Ovary (tissue), 9 donors: ENCODE data around the gene LVRN. TPM values are rescaled to one million over a fixed set of nuclear protein-coding genes. Genes with fewer than 3 reads are reported as not detected.

Experiments
- DNase-seq, 5 donors: peaks; one replicate each; pipeline ENCODE4 v3.0.0-alpha.2; 2019 to 2020
- H3K27ac ChIP-seq, 2 donors: fragments of 200-600 bp; one replicate each; pipeline versions ENCODE4 v1.5.1 to v1.8.0; 2019 to 2022
- H3K27me3 ChIP-seq: fragments of 200-600 bp; one replicate; pipeline ENCODE4 v1.8.0; 2022
- H3K36me3 ChIP-seq: fragments of 200-600 bp; sonication (generic); one replicate; pipeline ENCODE4 v1.5.1; 2019
- H3K4me1 ChIP-seq: one replicate; pipeline ENCODE4 v1.8.1; 2013; ENCODE audit warnings: mild to moderate bottlenecking, moderate library complexity; ENCODE audit not compliant: insufficient read depth
- H3K4me3 ChIP-seq: fragments of 200-600 bp; sonication (generic); one replicate; pipeline ENCODE4 v1.5.1; 2017
- H3K9me3 ChIP-seq, 2 donors: fragments of 200-600 bp in 1 of 2; sonication (generic) in 1 of 2; one replicate each; pipeline versions ENCODE4 v1.5.1 to v1.8.1; 2013 to 2019; ENCODE audit warnings: mild to moderate bottlenecking in 1 of 2, moderate library complexity in 1 of 2
- CTCF ChIP-seq, 3 donors: fragments of 450-650 bp in 2 of 3; fragments of 200-600 bp in 1 of 3; IDR thresholded peaks; one replicate each; pipeline versions ENCODE4 v1.5.1 to v1.8.0; 2016 to 2022; ENCODE audit warnings: antibody characterized with exemption in 3 of 3, mild to moderate bottlenecking in 1 of 3
- EP300 ChIP-seq: sonication (generic); formaldehyde crosslinking; IDR thresholded peaks from one replicate; pipeline ENCODE4 v1.6.1; 2017; ENCODE audit warnings: antibody characterized with exemption
- POLR2A ChIP-seq: fragments of 450-650 bp; IDR thresholded peaks from one replicate; pipeline ENCODE4 v1.6.1; 2017; ENCODE audit warnings: antibody characterized with exemption, mild to moderate bottlenecking, moderate library complexity
- WGBS, 3 donors: extraction: QIAGEN DNeasy Blood & Tissue Kit in 1 of 3; methylation state at CpG; one replicate each; pipeline versions ENCODE4 v1.1.5 to v1.1.7; 2013 to 2017; 5-methylcytosine and 5-hydroxymethylcytosine counted together
- intact Hi-C, 4 donors: fragments of 100-400 bp; cut with DNase I; formaldehyde crosslinking; loops; one replicate each; pipeline versions ENCODE4 v1.11.0 to v1.15.1; 2022 to 2023
- polyA plus RNA-seq, 2 donors: library from polyadenylated mRNA; stranded (reverse); fragments of 200-250 nt in 1 of 2; fragments of 350-450 nt in 1 of 2; fragmentation: Illumina TruSeq in 1 of 2; extraction: RNeasy Lipid Tissue Mini Kit (QIAGEN cat#74804) in 1 of 2; gene quantifications; one replicate each; pipeline ENCODE4 v1.2.3, GENCODE V29; 2013 to 2014
- total RNA-seq, 7 donors: library from RNA; depleted of rRNA in 2 of 7; stranded (reverse); fragments of >200 nt in 2 of 7; fragmentation: NEBNext Ultra II Directional in 3 of 7; extraction: Animal tissue kit (Norgen Biotek cat#: 25700) in 3 of 7; gene quantifications; one replicate each; pipeline versions ENCODE4 v1.1.0 to v1.2.4, GENCODE V29; 2016 to 2023
- donor health status: DM: no; HTN: no; CAD: no; lungs with moderate emphysema.
- donor health status: DM: no; HTN: no; CAD: no.
- donor health status: Bipolar disorder and iron deficiency.
- donor health status: DM: yes; HTN: yes; CAD: no.
- donor health status: DM: no; HTN: no; CAD: no.
- donor health status: DM: yes; HTN: yes; CAD: no.

The LVRN gene
- total and polyA plus RNA-seq, 9 donors: 0.53 to 5.6 (median 1.6) TPM

GRCh38 chr5:116011046-116011445 lies 48.8 kb downstream of the LVRN start:
- Histone ChIP-seq H3K9me3 (no peaks in the 10 kb centered on the region), H3K4me3 (no peak overlapping the region), H3K27me3 (no peaks in the 10 kb centered on the region), H3K4me1 (peaks cover 2% of the 10 kb centered on the region), H3K36me3 (no peaks in the 10 kb centered on the region), H3K27ac (no peak overlapping the region)
- DNase-seq: no peak
- intact Hi-C loops: no loop called here
- TF ChIP-seq CTCF (IDR thresholded peaks at IDR 0.05) (no peak), EP300 (no peak), POLR2A (no peak)

- 50 to 61% (median 55%) methylated on average over 6 of the region's 6 CpGs for WGBS, 3 donors
- Histone ChIP-seq H3K36me3 (no peaks in the 10 kb centered on the region), H3K27me3 (no peaks in the 10 kb centered on the region), H3K27ac (no peak overlapping the region), H3K4me3 (no peak overlapping the region), H3K9me3 (no peaks in the 10 kb centered on the region), H3K4me1 (peaks cover 2% of the 10 kb centered on the region)
- intact Hi-C loops: no loop called here
- no peak for DNase-seq
- TF ChIP-seq POLR2A (no peak), EP300 (no peak), CTCF (IDR thresholded peaks at IDR 0.05) (no peak)
Observed at GRCh38 chr5:116013207-116013785, 51.0 kb downstream of the LVRN start.

GRCh38 chr5:116013936-116014335 lies 51.7 kb downstream of the LVRN start:
- intact Hi-C loops: no loop called here

GRCh38 chr5:116023619-116024018 lies 61.3 kb downstream of the LVRN start:
- DNase-seq: no peak
- Histone ChIP-seq H3K27ac (no peak overlapping the region), H3K9me3 (no peaks in the 10 kb centered on the region), H3K4me3 (no peak overlapping the region), H3K27me3 (no peaks in the 10 kb centered on the region), H3K4me1 (no peaks in the 10 kb centered on the region), H3K36me3 (no peaks in the 10 kb centered on the region)
- no peak for TF ChIP-seq CTCF (IDR thresholded peaks at IDR 0.05)
- TF ChIP-seq POLR2A: no peak
- TF ChIP-seq EP300: no peak
- intact Hi-C loops: no loop called here

More at GRCh38 chr5:116013936-116014335, 51.7 kb downstream of the LVRN start:
- Histone ChIP-seq H3K36me3 (no peaks in the 10 kb centered on the region), H3K27me3 (no peaks in the 10 kb centered on the region), H3K4me1 (peaks cover 2% of the 10 kb centered on the region), H3K4me3 (no peak overlapping the region), H3K9me3 (no peaks in the 10 kb centered on the region), H3K27ac (no peak overlapping the region)
- no peak for DNase-seq
- no peak for TF ChIP-seq EP300
- TF ChIP-seq POLR2A: no peak

GRCh38 chr5:116025866-116026265 lies 63.6 kb downstream of the LVRN start:
- no peak for DNase-seq
- Histone ChIP-seq H3K27me3 (no peaks in the 10 kb centered on the region), H3K9me3 (no peaks in the 10 kb centered on the region), H3K4me1 (no peaks in the 10 kb centered on the region), H3K27ac (no peak overlapping the region), H3K4me3 (no peak overlapping the region), H3K36me3 (no peaks in the 10 kb centered on the region)
- intact Hi-C loops: no loop called here
- no peak for TF ChIP-seq POLR2A
- no peak for TF ChIP-seq CTCF (IDR thresholded peaks at IDR 0.05)
- TF ChIP-seq EP300: no peak
- WGBS, 3 donors: 53 to 83% (median 69%) methylated on average over 1 of the region's 1 CpG
